GM23338 (cell line): ENCODE results near the gene NUP98. TPM values are rescaled to one million over a fixed set of nuclear protein-coding genes. Genes with fewer than 3 reads are reported as not detected.

Experiments
- ATAC-seq: fragments of 200-7000 bp; cut with Tn5 transposase; 3 replicates; pipeline ENCODE4 v1.9.1; 2020
- DNase-seq: peaks from one replicate; pipeline ENCODE4 v3.0.0-alpha.2; 2015; ENCODE audit warnings: low spot score
- H2AFZ ChIP-seq: fragments of 200-600 bp; sonication (generic); 2 replicates; pipeline ENCODE4 v1.8.0; 2016; ENCODE audit warnings: antibody characterized with exemption, mild to moderate bottlenecking, moderate library complexity
- H3F3A ChIP-seq: fragments of 200-600 bp; sonication (generic); replicated peaks from 2 replicates; pipeline ENCODE4 v1.8.0; 2017; ENCODE audit warnings: antibody characterized with exemption, mixed run types, low read depth
- H3K27ac ChIP-seq: fragments of 200-600 bp; sonication (generic); 2 replicates; pipeline ENCODE4 v1.6.1; 2016; ENCODE audit warnings: low read depth
- H3K27me3 ChIP-seq: fragments of 200-600 bp; sonication (generic); 2 replicates; pipeline ENCODE4 v1.8.0; 2016; ENCODE audit warnings: mild to moderate bottlenecking, mixed run types, moderate library complexity; ENCODE audit not compliant: insufficient read depth
- H3K36me3 ChIP-seq: fragments of 200-600 bp; sonication (generic); 2 replicates; pipeline ENCODE4 v1.8.0; 2016; ENCODE audit warnings: mild to moderate bottlenecking; ENCODE audit not compliant: insufficient read depth
- H3K4me1 ChIP-seq: fragments of 200-600 bp; sonication (generic); 2 replicates; pipeline ENCODE4 v1.8.0; 2016; ENCODE audit warnings: mild to moderate bottlenecking, moderate library complexity; ENCODE audit not compliant: insufficient read depth
- H3K4me2 ChIP-seq: fragments of 200-600 bp; sonication (generic); 2 replicates; pipeline ENCODE4 v1.7.1; 2017; ENCODE audit warnings: mixed run types
- H3K4me3 ChIP-seq: fragments of 200-600 bp; sonication (generic); 2 replicates; pipeline ENCODE4 v1.6.1; 2016; ENCODE audit warnings: mixed run types
- H3K79me2 ChIP-seq: fragments of 200-600 bp; sonication (generic); replicated peaks from 2 replicates; pipeline ENCODE4 v1.8.0; 2017; ENCODE audit warnings: mild to moderate bottlenecking; ENCODE audit not compliant: insufficient read depth
- H3K9me2 ChIP-seq: fragments of 200-600 bp; sonication (generic); 2 replicates; pipeline ENCODE4 v1.8.0; 2017; ENCODE audit not compliant: insufficient read depth
- H4K20me1 ChIP-seq: fragments of 200-600 bp; sonication (generic); replicated peaks from 2 replicates; pipeline ENCODE4 v1.8.0; 2017; ENCODE audit warnings: mild to moderate bottlenecking; ENCODE audit not compliant: insufficient read depth
- H3K27ac Mint-ChIP-seq: 2 replicates; pipeline ENCODE4 v1.8.0; 2020; ENCODE audit warnings: inconsistent platforms, mild to moderate bottlenecking, moderate library complexity, mixed read lengths
- H3K27me3 Mint-ChIP-seq: 3 replicates; pipeline ENCODE4 v1.8.0; 2022; ENCODE audit warnings: low read depth, mild to moderate bottlenecking, moderate library complexity, mixed read lengths, inconsistent platforms; ENCODE audit not compliant: insufficient read depth, poor library complexity
- H3K36me3 Mint-ChIP-seq: 3 replicates; pipeline ENCODE4 v1.8.0; 2021; ENCODE audit warnings: low read depth, mild to moderate bottlenecking, inconsistent platforms, moderate library complexity, mixed read lengths
- H3K4me1 Mint-ChIP-seq: 3 replicates; pipeline ENCODE4 v1.8.0; 2020; ENCODE audit warnings: mild to moderate bottlenecking, inconsistent platforms, mixed read lengths
- H3K4me3 Mint-ChIP-seq: 3 replicates; pipeline ENCODE4 v1.8.0; 2021; ENCODE audit warnings: moderate library complexity, mild to moderate bottlenecking, inconsistent platforms, mixed read lengths
- H3K9me3 Mint-ChIP-seq: 3 replicates; pipeline ENCODE4 v1.8.0; 2020; ENCODE audit warnings: moderate library complexity, mild to moderate bottlenecking, inconsistent platforms, mixed read lengths
- CREB1 ChIP-seq: fragments of 250-450 bp; sonication (Bioruptor Pico); IDR thresholded peaks from 2 replicates; pipeline ENCODE4 v1.5.0; 2020; ENCODE audit warnings: low read depth, mild to moderate bottlenecking, moderate library complexity
- EZH2phosphoT487 ChIP-seq: fragments of 200-600 bp; sonication (generic); IDR thresholded peaks from one replicate; pipeline ENCODE4 v1.8.1; 2018; ENCODE audit warnings: antibody characterized with exemption; ENCODE audit not compliant: unreplicated experiment
- JUNB ChIP-seq: IDR thresholded peaks from one replicate; pipeline ENCODE4 v1.6.1; 2016; ENCODE audit warnings: antibody characterized with exemption; ENCODE audit not compliant: unreplicated experiment
- NANOG ChIP-seq: IDR thresholded peaks from 2 replicates; pipeline ENCODE4 v1.6.1; 2016; ENCODE audit warnings: antibody characterized with exemption, borderline replicate concordance
- POLR2AphosphoS5 ChIP-seq: IDR thresholded peaks from 2 replicates; pipeline ENCODE4 v1.6.1; 2016; ENCODE audit warnings: antibody characterized with exemption, low read depth
- STAT1 ChIP-seq: IDR thresholded peaks from one replicate; pipeline ENCODE4 v1.6.1; 2016; ENCODE audit warnings: antibody characterized with exemption; ENCODE audit not compliant: unreplicated experiment
- ZNF114 ChIP-seq: fragments of 250-450 bp; sonication (Bioruptor Pico); IDR thresholded peaks from 2 replicates; pipeline ENCODE4 v1.5.0; 2020; ENCODE audit warnings: mild to moderate bottlenecking, moderate library complexity
- ZNF331 ChIP-seq: fragments of 250-450 bp; sonication (Bioruptor Pico); IDR thresholded peaks from 2 replicates; pipeline ENCODE4 v1.5.0; 2020; ENCODE audit warnings: low read depth, mild to moderate bottlenecking, moderate library complexity
- polyA plus RNA-seq: library from polyadenylated mRNA; unstranded; fragments of >200 nt; fragmentation: Nextera tagmentation; extraction: Ambion mirVana; gene quantifications from 2 replicates; pipeline ENCODE4 v1.2.1, GENCODE V29; 2016
- total RNA-seq: library from RNA; depleted of rRNA; stranded (reverse); fragments of >200 nt; shearing (Covaris generic); gene quantifications from 2 replicates; pipeline ENCODE4 v1.2.3, GENCODE V29; 2014
- TF ChIP-seq, protein P1 (sequence below): IDR thresholded peaks from one replicate; pipeline ENCODE4 v1.6.1; 2018; ENCODE audit warnings: antibody characterized with exemption; ENCODE audit not compliant: unreplicated experiment
- TF ChIP-seq, protein P2 (sequence below): IDR thresholded peaks from 2 replicates; pipeline ENCODE4 v1.6.1; 2016; ENCODE audit warnings: antibody characterized with exemption
- TF ChIP-seq, protein P3 (sequence below), 2 experiments: fragments of 200-600 bp in 1 of 2; sonication (generic) in 1 of 2; conservative IDR thresholded peaks; 2 replicates each; pipeline versions ENCODE4 v1.5.1 to v1.6.1; 2016 to 2017; ENCODE audit warnings: antibody characterized with exemption in 2 of 2, low read depth in 2 of 2, mild to moderate bottlenecking in 2 of 2, moderate library complexity in 1 of 2

NUP98 gene
- total and polyA plus RNA-seq, 2 experiments from 2014 or later, result 23.9 to 174 TPM

DNA sequence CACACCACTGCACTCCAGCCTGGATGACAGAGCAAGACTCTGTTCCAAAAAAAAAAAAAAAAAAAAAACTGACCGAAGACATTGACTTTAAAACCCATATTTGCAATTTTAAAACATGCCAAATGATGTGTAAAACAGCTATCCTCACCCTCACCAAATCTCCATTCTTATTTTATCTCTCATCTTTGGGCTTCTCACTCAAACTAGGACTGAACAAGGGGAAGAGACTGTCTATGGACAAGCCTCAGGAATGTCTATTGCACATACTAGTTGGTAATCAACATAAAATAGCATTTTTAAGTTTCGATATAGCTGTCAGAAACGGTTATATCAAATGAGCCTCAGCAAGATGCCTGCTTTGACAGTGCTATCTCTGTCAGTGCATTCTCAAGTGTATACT is 118.3 kb downstream of the NUP98 start:
- H3K36me3 Mint-ChIP-seq, result peaks cover 85% of the 10 kb centered on the region

DNA sequence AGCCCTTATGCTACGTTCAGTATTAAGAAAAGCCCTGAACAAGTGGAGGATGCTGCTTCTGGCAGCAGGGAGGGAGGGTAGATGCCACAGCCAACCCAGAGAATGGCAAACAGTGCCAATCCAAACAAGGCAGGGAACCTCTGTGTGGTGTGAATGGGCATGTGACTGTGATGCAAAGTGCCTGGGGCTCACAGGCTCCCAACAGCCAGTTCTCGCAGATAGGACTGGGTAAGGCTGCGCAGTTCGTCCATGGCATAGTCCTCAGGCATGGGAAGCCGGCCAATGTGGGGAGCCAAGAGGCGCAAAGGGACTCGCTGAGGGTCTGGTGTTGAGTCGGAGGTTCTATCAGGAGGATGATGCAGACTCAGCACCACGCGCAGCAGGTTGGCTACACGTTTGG is 121.4 kb downstream of the NUP98 start:
- H3K79me2 ChIP-seq, result no peaks in the 10 kb centered on the region
- Mint-ChIP-seq H3K4me3 (no peak overlapping the region), H3K27ac (no peak overlapping the region)
- TF ChIP-seq JUNB (no peak), ZNF114 (CRISPR knock-in tag) (no peak), NANOG (no peak), EZH2phosphoT487 (no peak), CREB1 (CRISPR knock-in tag) (no peak)
- TF ChIP-seq, protein P1, sequence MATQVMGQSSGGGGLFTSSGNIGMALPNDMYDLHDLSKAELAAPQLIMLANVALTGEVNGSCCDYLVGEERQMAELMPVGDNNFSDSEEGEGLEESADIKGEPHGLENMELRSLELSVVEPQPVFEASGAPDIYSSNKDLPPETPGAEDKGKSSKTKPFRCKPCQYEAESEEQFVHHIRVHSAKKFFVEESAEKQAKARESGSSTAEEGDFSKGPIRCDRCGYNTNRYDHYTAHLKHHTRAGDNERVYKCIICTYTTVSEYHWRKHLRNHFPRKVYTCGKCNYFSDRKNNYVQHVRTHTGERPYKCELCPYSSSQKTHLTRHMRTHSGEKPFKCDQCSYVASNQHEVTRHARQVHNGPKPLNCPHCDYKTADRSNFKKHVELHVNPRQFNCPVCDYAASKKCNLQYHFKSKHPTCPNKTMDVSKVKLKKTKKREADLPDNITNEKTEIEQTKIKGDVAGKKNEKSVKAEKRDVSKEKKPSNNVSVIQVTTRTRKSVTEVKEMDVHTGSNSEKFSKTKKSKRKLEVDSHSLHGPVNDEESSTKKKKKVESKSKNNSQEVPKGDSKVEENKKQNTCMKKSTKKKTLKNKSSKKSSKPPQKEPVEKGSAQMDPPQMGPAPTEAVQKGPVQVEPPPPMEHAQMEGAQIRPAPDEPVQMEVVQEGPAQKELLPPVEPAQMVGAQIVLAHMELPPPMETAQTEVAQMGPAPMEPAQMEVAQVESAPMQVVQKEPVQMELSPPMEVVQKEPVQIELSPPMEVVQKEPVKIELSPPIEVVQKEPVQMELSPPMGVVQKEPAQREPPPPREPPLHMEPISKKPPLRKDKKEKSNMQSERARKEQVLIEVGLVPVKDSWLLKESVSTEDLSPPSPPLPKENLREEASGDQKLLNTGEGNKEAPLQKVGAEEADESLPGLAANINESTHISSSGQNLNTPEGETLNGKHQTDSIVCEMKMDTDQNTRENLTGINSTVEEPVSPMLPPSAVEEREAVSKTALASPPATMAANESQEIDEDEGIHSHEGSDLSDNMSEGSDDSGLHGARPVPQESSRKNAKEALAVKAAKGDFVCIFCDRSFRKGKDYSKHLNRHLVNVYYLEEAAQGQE, result no peak
- TF ChIP-seq, protein P2, sequence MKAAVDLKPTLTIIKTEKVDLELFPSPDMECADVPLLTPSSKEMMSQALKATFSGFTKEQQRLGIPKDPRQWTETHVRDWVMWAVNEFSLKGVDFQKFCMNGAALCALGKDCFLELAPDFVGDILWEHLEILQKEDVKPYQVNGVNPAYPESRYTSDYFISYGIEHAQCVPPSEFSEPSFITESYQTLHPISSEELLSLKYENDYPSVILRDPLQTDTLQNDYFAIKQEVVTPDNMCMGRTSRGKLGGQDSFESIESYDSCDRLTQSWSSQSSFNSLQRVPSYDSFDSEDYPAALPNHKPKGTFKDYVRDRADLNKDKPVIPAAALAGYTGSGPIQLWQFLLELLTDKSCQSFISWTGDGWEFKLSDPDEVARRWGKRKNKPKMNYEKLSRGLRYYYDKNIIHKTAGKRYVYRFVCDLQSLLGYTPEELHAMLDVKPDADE, result no peak
- TF ChIP-seq, protein P3, sequence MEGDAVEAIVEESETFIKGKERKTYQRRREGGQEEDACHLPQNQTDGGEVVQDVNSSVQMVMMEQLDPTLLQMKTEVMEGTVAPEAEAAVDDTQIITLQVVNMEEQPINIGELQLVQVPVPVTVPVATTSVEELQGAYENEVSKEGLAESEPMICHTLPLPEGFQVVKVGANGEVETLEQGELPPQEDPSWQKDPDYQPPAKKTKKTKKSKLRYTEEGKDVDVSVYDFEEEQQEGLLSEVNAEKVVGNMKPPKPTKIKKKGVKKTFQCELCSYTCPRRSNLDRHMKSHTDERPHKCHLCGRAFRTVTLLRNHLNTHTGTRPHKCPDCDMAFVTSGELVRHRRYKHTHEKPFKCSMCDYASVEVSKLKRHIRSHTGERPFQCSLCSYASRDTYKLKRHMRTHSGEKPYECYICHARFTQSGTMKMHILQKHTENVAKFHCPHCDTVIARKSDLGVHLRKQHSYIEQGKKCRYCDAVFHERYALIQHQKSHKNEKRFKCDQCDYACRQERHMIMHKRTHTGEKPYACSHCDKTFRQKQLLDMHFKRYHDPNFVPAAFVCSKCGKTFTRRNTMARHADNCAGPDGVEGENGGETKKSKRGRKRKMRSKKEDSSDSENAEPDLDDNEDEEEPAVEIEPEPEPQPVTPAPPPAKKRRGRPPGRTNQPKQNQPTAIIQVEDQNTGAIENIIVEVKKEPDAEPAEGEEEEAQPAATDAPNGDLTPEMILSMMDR (conservative IDR thresholded peaks at IDR 0.05; ENCODE audit: low read depth in 2 of 2), result no peak

More for the DNA sequence above, 118.3 kb downstream of the NUP98 start:
- Histone ChIP-seq H3F3A (0 out of 2 replicates have a peak, but pooled peaks cover 4% of the 10 kb centered on the region), H3K36me3 (peaks cover 83% of the 10 kb centered on the region), H3K4me1 (no peaks in the 10 kb centered on the region), H3K9me2 (no peaks in the 10 kb centered on the region), H4K20me1 (peaks cover 2% of the 10 kb centered on the region; the same call in 1 of the 2 replicates), H3K4me3 (no peak overlapping the region), H2AFZ (no peak overlapping the region), H3K27ac (no peak overlapping the region), H3K79me2 (no peaks in the 10 kb centered on the region), H3K27me3 (no peaks in the 10 kb centered on the region), H3K4me2 (no peak overlapping the region)
- no peaks in the 10 kb centered on the region for H3K4me1 Mint-ChIP-seq
- TF ChIP-seq STAT1 (no peak), ZNF331 (no peak), ZNF114 (CRISPR knock-in tag) (no peak), POLR2AphosphoS5 (no peak)
- H3K4me3 Mint-ChIP-seq, result no peak overlapping the region
- no peak for DNase-seq
- H3K27me3 Mint-ChIP-seq, result peaks cover 3% of the 10 kb centered on the region
- no peaks in the 10 kb centered on the region for H3K9me3 Mint-ChIP-seq
- H3K27ac Mint-ChIP-seq, result no peak overlapping the region
- ATAC-seq, result no peak

More for the DNA sequence above, 121.4 kb downstream of the NUP98 start:
- DNase-seq, result no peak
- no peaks in the 10 kb centered on the region for H3K9me3 Mint-ChIP-seq
- H3K4me2 ChIP-seq, result no peak overlapping the region
- peaks cover 57% of the 10 kb centered on the region for H3K36me3 ChIP-seq
- ATAC-seq, result no peak
- no peaks in the 10 kb centered on the region for H3K9me2 ChIP-seq
- H3K27me3 Mint-ChIP-seq, result peaks cover 1% of the 10 kb centered on the region
- no peak overlapping the region for H3K4me3 ChIP-seq
- no peak overlapping the region for H2AFZ ChIP-seq
- no peaks in the 10 kb centered on the region for H3K27me3 ChIP-seq
- peaks cover 8% of the 10 kb centered on the region; the same call in 2 of the 3 replicates for H3K4me1 Mint-ChIP-seq
- H4K20me1 ChIP-seq, result no peaks in the 10 kb centered on the region; the same call in none of the 2 replicates
- H3K4me1 ChIP-seq, result no peaks in the 10 kb centered on the region
- 0 out of 2 replicates have a peak, but pooled peaks cover 4% of the 10 kb centered on the region for H3F3A ChIP-seq
- H3K27ac ChIP-seq, result no peak overlapping the region
- H3K36me3 Mint-ChIP-seq, result peaks cover 78% of the 10 kb centered on the region
